Neural cell (in vitro differentiated cells): Measurements from ENCODE around the gene SNTG2. TPM values are rescaled to one million over a fixed set of nuclear protein-coding genes. Genes with fewer than 3 reads are reported as not detected.

ENCODE experiments used
- H2AFZ ChIP-seq: fragments of 200-600, 300-800 bp; sonication (generic), shearing (Covaris generic); 2 replicates; pipeline ENCODE4 v1.6.0; 2014; ENCODE audit warnings: low read depth, mild to moderate bottlenecking, antibody characterized with exemption, low read length, moderate library complexity
- H3F3A ChIP-seq: fragments of 200-600 bp; shearing (Covaris generic); 2 replicates; pipeline ENCODE4 v1.6.1; 2016; ENCODE audit warnings: mild to moderate bottlenecking, moderate library complexity, mixed read lengths, antibody characterized with exemption, low read length; ENCODE audit not compliant: insufficient read depth, poor library complexity, severe bottlenecking
- H3K27ac ChIP-seq: fragments of 200-600, 300-800 bp; sonication (generic), shearing (Covaris generic); 2 replicates; pipeline ENCODE4 v1.5.1; 2014; ENCODE audit warnings: mild to moderate bottlenecking, low read length, moderate library complexity
- H3K27me3 ChIP-seq: fragments of 300-800, 200-600 bp; sonication (generic), shearing (Covaris generic); 2 replicates; pipeline ENCODE4 v1.6.0; 2014; ENCODE audit warnings: mild to moderate bottlenecking, low read depth, low read length, moderate library complexity; ENCODE audit not compliant: insufficient read depth
- H3K36me3 ChIP-seq: fragments of 300-800, 200-600 bp; sonication (generic), shearing (Covaris generic); 2 replicates; pipeline ENCODE4 v1.5.1; 2014; ENCODE audit warnings: mild to moderate bottlenecking, antibody characterized with exemption, low read length, moderate library complexity; ENCODE audit not compliant: insufficient read depth
- H3K4me2 ChIP-seq: fragments of 300-800, 200-600 bp; sonication (generic), shearing (Covaris generic); 2 replicates; pipeline ENCODE4 v1.6.0; 2014; ENCODE audit warnings: mild to moderate bottlenecking, low read length
- H3K4me3 ChIP-seq: fragments of 300-800, 200-600 bp; sonication (generic), shearing (Covaris generic); 2 replicates; pipeline ENCODE4 v1.5.1; 2014; ENCODE audit warnings: mild to moderate bottlenecking, low read length, moderate library complexity
- H3K79me2 ChIP-seq: fragments of 200-600 bp; shearing (Covaris generic); replicated peaks from 2 replicates; pipeline ENCODE4 v1.6.0; 2014; ENCODE audit warnings: mild to moderate bottlenecking, low read length, moderate library complexity; ENCODE audit not compliant: insufficient read depth
- H3K9ac ChIP-seq: fragments of 300-800, 200-600 bp; sonication (generic), shearing (Covaris generic); 2 replicates; pipeline ENCODE4 v1.6.1; 2016; ENCODE audit warnings: mild to moderate bottlenecking, low read length, mixed read lengths
- H3K9me2 ChIP-seq: fragments of 200-600 bp; shearing (Covaris generic); 2 replicates; pipeline ENCODE4 v1.6.1; 2016; ENCODE audit warnings: mild to moderate bottlenecking, low read length, mixed read lengths; ENCODE audit not compliant: insufficient read depth
- H3K9me3 ChIP-seq: fragments of 200-600, 300-800 bp; sonication (generic), shearing (Covaris generic); 2 replicates; pipeline ENCODE4 v1.6.1; 2016; ENCODE audit warnings: mild to moderate bottlenecking, mixed run types, low read length, moderate library complexity, mixed read lengths
- H4K20me1 ChIP-seq: fragments of 200-600 bp; shearing (Covaris generic); 2 replicates; pipeline ENCODE4 v1.6.1; 2016; ENCODE audit warnings: mild to moderate bottlenecking, mixed run types; ENCODE audit not compliant: insufficient read depth
- CTCF ChIP-seq: fragments of 450-650 bp; IDR thresholded peaks from 2 replicates; pipeline ENCODE4 v1.5.1; 2014; ENCODE audit warnings: antibody characterized with exemption, mild to moderate bottlenecking, moderate library complexity; ENCODE audit not compliant: poor library complexity, severe bottlenecking
- EP300 ChIP-seq: fragments of 450-650 bp; conservative IDR thresholded peaks from 2 replicates; pipeline ENCODE4 v1.6.1; 2014; ENCODE audit warnings: antibody characterized with exemption, mild to moderate bottlenecking, moderate library complexity; ENCODE audit not compliant: poor library complexity, severe bottlenecking
- EZH2 ChIP-seq: fragments of 200-600, 300-800 bp; shearing (Covaris generic), sonication (generic); IDR thresholded peaks from 2 replicates; pipeline ENCODE4 v1.6.1; 2014; ENCODE audit warnings: antibody characterized with exemption, low read length, borderline replicate concordance, mild to moderate bottlenecking; ENCODE audit not compliant: insufficient read depth, poor library complexity, severe bottlenecking
- MXI1 ChIP-seq: fragments of 450-650 bp; conservative IDR thresholded peaks from 2 replicates; pipeline ENCODE4 v1.6.1; 2014; ENCODE audit warnings: antibody characterized with exemption, mild to moderate bottlenecking; ENCODE audit not compliant: poor library complexity, severe bottlenecking
- POLR2AphosphoS5 ChIP-seq: IDR thresholded peaks from 2 replicates; pipeline ENCODE4 v1.6.1; 2012
- RAD21 ChIP-seq: fragments of 450-650 bp; conservative IDR thresholded peaks from 2 replicates; pipeline ENCODE4 v1.6.1; 2014; ENCODE audit warnings: antibody characterized with exemption, mild to moderate bottlenecking, moderate library complexity
- REST ChIP-seq: IDR thresholded peaks from 2 replicates; pipeline ENCODE4 v1.6.1; 2012; ENCODE audit warnings: borderline replicate concordance
- SMC3 ChIP-seq: fragments of 450-650 bp; conservative IDR thresholded peaks from 2 replicates; pipeline ENCODE4 v1.6.1; 2014; ENCODE audit warnings: antibody characterized with exemption, mild to moderate bottlenecking, moderate library complexity; ENCODE audit not compliant: poor library complexity
- TAF1 ChIP-seq: IDR thresholded peaks from 2 replicates; pipeline ENCODE4 v1.6.1; 2012; ENCODE audit warnings: low read depth
- polyA plus RNA-seq: library from polyadenylated mRNA; depleted of rRNA; stranded (reverse); fragments of >200 nt; gene quantifications from 2 replicates; pipeline ENCODE4 v1.2.3, GENCODE V29; 2014

The SNTG2 gene
- polyA plus RNA-seq, 1 donor from 2014 or later, result not detected

GRCh38 chr2:1306687-1307516, 356.3 kb downstream of the SNTG2 start:
- no peak overlapping the region for H3K4me3 ChIP-seq
- no peaks in the 10 kb centered on the region for H3F3A ChIP-seq
- no peaks in the 10 kb centered on the region for H3K27me3 ChIP-seq
- TF ChIP-seq POLR2AphosphoS5, result no peak
- no peaks in the 10 kb centered on the region for H3K9me3 ChIP-seq
- no peaks in the 10 kb centered on the region for H3K9me2 ChIP-seq
- no peaks in the 10 kb centered on the region for H3K79me2 ChIP-seq
- no peak overlapping the region for H2AFZ ChIP-seq
- H3K4me2 ChIP-seq, result no peak overlapping the region
- no peak overlapping the region for H3K9ac ChIP-seq
- no peak overlapping the region for H3K27ac ChIP-seq
- no peaks in the 10 kb centered on the region for H3K36me3 ChIP-seq
- no peaks in the 10 kb centered on the region for H4K20me1 ChIP-seq

GRCh38 chr2:1307670-1308069, 357.0 kb downstream of the SNTG2 start:
- H4K20me1 ChIP-seq, result no peaks in the 10 kb centered on the region
- no peaks in the 10 kb centered on the region for H3K79me2 ChIP-seq
- H3K4me2 ChIP-seq, result no peak overlapping the region
- H3K36me3 ChIP-seq, result no peaks in the 10 kb centered on the region
- H3K4me3 ChIP-seq, result no peak overlapping the region
- no peaks in the 10 kb centered on the region for H3F3A ChIP-seq
- no peaks in the 10 kb centered on the region for H3K27me3 ChIP-seq
- no peaks in the 10 kb centered on the region for H3K9me2 ChIP-seq
- no peak overlapping the region for H3K27ac ChIP-seq
- H3K9me3 ChIP-seq, result no peaks in the 10 kb centered on the region
- H3K9ac ChIP-seq, result no peak overlapping the region
- H2AFZ ChIP-seq, result no peak overlapping the region
- TF ChIP-seq TAF1 (no peak), RAD21 (no peak)

- TF ChIP-seq EZH2 (no peak), TAF1 (no peak), EP300 (no peak), REST (no peak), RAD21 (no peak), CTCF (no peak), MXI1 (no peak), SMC3 (no peak), POLR2AphosphoS5 (no peak)
Observed at GRCh38 chr2:1308678-1309077, 358.0 kb downstream of the SNTG2 start.

More at GRCh38 chr2:1308678-1309077, 358.0 kb downstream of the SNTG2 start:
- H3K27ac ChIP-seq, result no peak overlapping the region
- H3K27me3 ChIP-seq, result no peaks in the 10 kb centered on the region
- H3K4me3 ChIP-seq, result no peak overlapping the region
- no peaks in the 10 kb centered on the region for H3K79me2 ChIP-seq
- no peak overlapping the region for H3K9ac ChIP-seq
- H2AFZ ChIP-seq, result no peak overlapping the region
- H4K20me1 ChIP-seq, result no peaks in the 10 kb centered on the region
- H3K36me3 ChIP-seq, result no peaks in the 10 kb centered on the region
- no peaks in the 10 kb centered on the region for H3F3A ChIP-seq
- no peaks in the 10 kb centered on the region for H3K9me2 ChIP-seq
- H3K4me2 ChIP-seq, result no peak overlapping the region
- no peaks in the 10 kb centered on the region for H3K9me3 ChIP-seq
